Retina (tissue), 1 donor: ENCODE data around the gene B3GALT6.

Experiments used
- DNase-seq: peaks from one replicate; pipeline ENCODE4 v3.0.0-alpha.2; 2016

The B3GALT6 gene

GRCh38 chr1:1232796-1233566, 944 bp downstream of the B3GALT6 start:
- no peak for DNase-seq

GRCh38 chr1:1233567-1233892, 1.5 kb downstream of the B3GALT6 start:
- no peak for DNase-seq

- no peak for DNase-seq
These were observed 2.3 kb downstream of the B3GALT6 start for GRCh38 chr1:1234180-1234808.

- no peak for DNase-seq
These were observed 3.1 kb downstream of the B3GALT6 start for GRCh38 chr1:1235016-1235744.

GRCh38 chr1:1236176-1236763, 4.2 kb downstream of the B3GALT6 start:
- no peak for DNase-seq

- DNase-seq = no peak
These were observed 5.2 kb downstream of the B3GALT6 start for GRCh38 chr1:1236945-1237873.

GRCh38 chr1:1237874-1238701, 6.1 kb downstream of the B3GALT6 start:
- DNase-seq = peak; percentile 63

- DNase-seq = no peak
These were observed 6.7 kb downstream of the B3GALT6 start for GRCh38 chr1:1238702-1239178.

- DNase-seq = no peak
These were observed 7.2 kb downstream of the B3GALT6 start for GRCh38 chr1:1239227-1239613.

- no peak for DNase-seq
These were observed 7.7 kb downstream of the B3GALT6 start for GRCh38 chr1:1239614-1240347.

GRCh38 chr1:1240348-1240732, 8.3 kb downstream of the B3GALT6 start:
- DNase-seq = no peak

GRCh38 chr1:1240822-1241587, 9.0 kb downstream of the B3GALT6 start:
- no peak for DNase-seq

GRCh38 chr1:1241588-1242219, 9.7 kb downstream of the B3GALT6 start:
- no peak for DNase-seq

- DNase-seq = no peak
These were observed 10.6 kb downstream of the B3GALT6 start for GRCh38 chr1:1242461-1243265.

- DNase-seq = no peak
These were observed 11.2 kb downstream of the B3GALT6 start for GRCh38 chr1:1243266-1243660.

GRCh38 chr1:1243807-1244191, 11.8 kb downstream of the B3GALT6 start:
- DNase-seq = peak; percentile 49

GRCh38 chr1:1244192-1244811, 12.3 kb downstream of the B3GALT6 start:
- DNase-seq = peak; percentile 61

- DNase-seq = no peak
These were observed 13.3 kb downstream of the B3GALT6 start for GRCh38 chr1:1245178-1245816.
